Kidney epithelial cell (primary cell): ENCODE results near the gene ISLR. TPM values are rescaled to one million over a fixed set of nuclear protein-coding genes. Genes with fewer than 3 reads are reported as not detected.

ENCODE experiments used
- DNase-seq: peaks from one replicate; pipeline ENCODE4 v3.0.0-alpha.2; 2010; ENCODE audit warnings: low read depth
- H3K27me3 ChIP-seq: 2 replicates; pipeline ENCODE4 v1.6.0; 2011; ENCODE audit warnings: low read length; ENCODE audit not compliant: control insufficient read depth, insufficient read depth
- H3K36me3 ChIP-seq: 2 replicates; pipeline ENCODE4 v1.5.1; 2011; ENCODE audit warnings: low read length; ENCODE audit not compliant: control insufficient read depth, insufficient read depth
- H3K4me3 ChIP-seq: 2 replicates; pipeline ENCODE4 v1.5.1; 2011; ENCODE audit warnings: low read depth, mild to moderate bottlenecking, control low read depth, low read length
- total RNA-seq: library from RNA; depleted of rRNA; stranded (reverse); fragments of >200 nt; gene quantifications from 2 replicates; pipeline ENCODE4 v1.2.3, GENCODE V29; 2015
- TF ChIP-seq, protein P1 (sequence below): IDR thresholded peaks from 2 replicates; pipeline ENCODE4 v1.5.1; 2011; ENCODE audit warnings: mild to moderate bottlenecking, moderate library complexity, low read length, control low read depth, inconsistent platforms; ENCODE audit not compliant: insufficient read depth, poor library complexity, severe bottlenecking

The ISLR gene
- total RNA-seq, 1 donor from 2014 or later, result 0.25 TPM

GRCh38 chr15:74206801-74207281 lies 33.3 kb downstream of the ISLR start:
- H3K36me3 ChIP-seq, result no peaks in the 10 kb centered on the region
- TF ChIP-seq, protein P1, sequence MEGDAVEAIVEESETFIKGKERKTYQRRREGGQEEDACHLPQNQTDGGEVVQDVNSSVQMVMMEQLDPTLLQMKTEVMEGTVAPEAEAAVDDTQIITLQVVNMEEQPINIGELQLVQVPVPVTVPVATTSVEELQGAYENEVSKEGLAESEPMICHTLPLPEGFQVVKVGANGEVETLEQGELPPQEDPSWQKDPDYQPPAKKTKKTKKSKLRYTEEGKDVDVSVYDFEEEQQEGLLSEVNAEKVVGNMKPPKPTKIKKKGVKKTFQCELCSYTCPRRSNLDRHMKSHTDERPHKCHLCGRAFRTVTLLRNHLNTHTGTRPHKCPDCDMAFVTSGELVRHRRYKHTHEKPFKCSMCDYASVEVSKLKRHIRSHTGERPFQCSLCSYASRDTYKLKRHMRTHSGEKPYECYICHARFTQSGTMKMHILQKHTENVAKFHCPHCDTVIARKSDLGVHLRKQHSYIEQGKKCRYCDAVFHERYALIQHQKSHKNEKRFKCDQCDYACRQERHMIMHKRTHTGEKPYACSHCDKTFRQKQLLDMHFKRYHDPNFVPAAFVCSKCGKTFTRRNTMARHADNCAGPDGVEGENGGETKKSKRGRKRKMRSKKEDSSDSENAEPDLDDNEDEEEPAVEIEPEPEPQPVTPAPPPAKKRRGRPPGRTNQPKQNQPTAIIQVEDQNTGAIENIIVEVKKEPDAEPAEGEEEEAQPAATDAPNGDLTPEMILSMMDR, result no peak
- H3K27me3 ChIP-seq, result no peaks in the 10 kb centered on the region
- DNase-seq, result peak; percentile 58
- no peak overlapping the region for H3K4me3 ChIP-seq

DNA sequence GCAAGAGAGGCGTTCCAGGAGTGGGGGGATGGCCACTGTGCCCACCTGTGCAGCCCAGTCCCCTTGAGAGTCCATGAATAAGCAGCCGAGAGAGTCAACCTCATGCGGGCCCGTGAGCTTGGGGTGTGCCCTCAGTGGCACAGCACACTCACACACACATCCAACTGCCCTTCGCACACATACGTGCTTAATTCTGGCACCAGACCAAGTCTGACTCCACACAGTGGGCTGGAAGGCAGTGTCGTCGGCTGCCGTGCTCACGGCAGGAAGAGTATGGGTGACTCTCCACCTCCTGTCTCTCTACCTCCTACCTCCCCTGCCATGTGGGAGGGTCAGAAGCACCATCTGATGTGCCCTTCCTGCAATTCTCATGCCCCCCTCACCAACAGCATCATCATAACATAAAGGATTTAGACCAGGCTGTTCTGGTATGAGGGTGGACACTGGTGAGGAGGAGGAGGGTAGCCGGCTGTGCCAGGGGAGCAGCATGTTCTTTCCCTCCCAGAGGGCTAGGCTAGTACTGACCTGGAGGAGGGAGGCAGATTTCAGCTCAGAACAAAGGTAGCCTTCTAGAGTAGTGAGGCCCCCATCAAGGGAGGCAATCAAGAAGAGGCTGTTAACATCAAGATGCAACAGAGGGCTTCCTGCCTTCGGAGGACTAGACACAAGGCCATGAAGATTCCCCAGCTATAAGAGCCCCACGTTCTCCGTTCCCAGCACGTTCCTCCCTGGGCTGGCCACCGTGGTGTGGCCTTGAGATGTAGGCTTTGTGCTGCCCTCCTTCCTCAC lies 34.3 kb downstream of the ISLR start:
- H3K27me3 ChIP-seq, result no peaks in the 10 kb centered on the region

DNA sequence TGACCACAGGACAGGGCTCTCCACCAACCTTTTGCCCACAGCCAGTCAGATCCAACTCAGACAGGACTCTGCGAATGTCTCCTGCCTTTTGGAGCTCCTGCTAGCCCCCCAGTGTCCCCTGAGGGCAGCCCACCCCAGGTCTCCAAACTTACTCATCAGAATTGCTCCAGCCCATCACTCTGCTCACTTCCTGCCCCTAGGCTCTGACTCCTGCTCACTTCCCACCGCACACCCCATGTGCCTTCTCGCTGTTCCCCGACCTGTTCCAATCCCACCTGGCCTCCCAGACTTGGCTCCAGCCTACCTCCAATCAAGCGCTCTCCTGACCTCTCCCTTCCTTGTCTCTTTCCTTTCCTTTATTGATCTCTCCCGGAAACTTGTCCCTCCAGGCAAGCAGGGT lies 35.0 kb downstream of the ISLR start:
- H3K27me3 ChIP-seq, result no peaks in the 10 kb centered on the region
- H3K36me3 ChIP-seq, result no peaks in the 10 kb centered on the region
- TF ChIP-seq, protein P1, result no peak
- no peak for DNase-seq
- no peak overlapping the region for H3K4me3 ChIP-seq

More for the DNA sequence above, 34.3 kb downstream of the ISLR start:
- Histone ChIP-seq H3K4me3 (no peak overlapping the region), H3K36me3 (no peaks in the 10 kb centered on the region)
- no peak for DNase-seq
- TF ChIP-seq, protein P1, result no peak

DNA sequence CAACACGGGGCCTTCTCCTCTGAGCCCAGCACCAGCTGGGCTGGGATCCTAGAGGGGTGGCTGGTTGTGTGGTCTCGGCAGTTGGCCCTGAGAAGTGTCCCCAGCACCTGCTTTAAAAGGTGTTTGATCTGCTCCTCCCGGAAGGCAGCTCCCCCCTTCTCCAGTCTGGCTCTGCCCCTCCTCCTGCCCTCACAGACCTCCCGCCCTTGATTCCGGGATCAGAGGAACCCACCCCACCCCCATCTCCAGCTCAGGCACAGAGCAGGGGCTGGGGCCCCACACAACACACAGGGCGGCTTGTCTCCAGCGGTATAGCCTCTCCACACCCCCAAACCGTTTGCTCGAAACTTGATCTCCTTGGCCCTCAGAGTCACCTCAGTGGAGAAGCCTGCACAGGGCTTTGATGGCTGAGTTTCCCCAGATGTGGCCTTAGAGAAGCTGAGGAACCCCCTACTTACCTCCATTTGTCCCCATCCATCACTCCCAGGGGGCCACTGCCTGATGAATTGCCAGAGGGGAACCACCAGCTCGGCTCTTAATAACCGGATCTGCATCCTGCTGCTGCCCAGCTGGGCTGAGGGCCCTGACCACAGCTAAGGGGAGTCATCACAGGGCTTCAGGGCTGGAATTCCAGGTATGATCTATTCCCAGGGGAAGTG lies 35.5 kb downstream of the ISLR start:
- TF ChIP-seq, protein P1, result no peak
- Histone ChIP-seq H3K4me3 (no peak overlapping the region), H3K36me3 (no peaks in the 10 kb centered on the region), H3K27me3 (no peaks in the 10 kb centered on the region)
- DNase-seq, result peak; percentile 55

DNA sequence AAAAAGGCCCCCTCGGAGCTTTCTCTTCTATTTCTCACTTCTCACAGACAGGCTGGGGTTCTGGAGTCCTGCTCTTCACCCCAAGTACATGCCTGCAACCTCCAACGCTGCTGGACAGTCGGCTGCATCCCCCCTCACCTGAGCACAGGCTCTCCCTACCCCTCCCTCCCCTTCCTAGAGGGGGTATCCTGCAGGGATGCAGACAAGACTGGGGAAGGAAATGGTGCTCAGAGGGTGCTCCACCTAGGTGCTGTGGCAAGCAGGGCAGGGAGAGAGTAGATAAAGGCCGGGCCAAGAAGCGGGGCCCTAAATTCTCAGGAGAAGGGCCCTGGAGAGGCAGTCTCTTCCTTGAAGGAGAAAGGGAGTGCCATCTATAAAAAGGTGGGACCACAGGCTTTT lies 36.0 kb downstream of the ISLR start:
- Histone ChIP-seq H3K27me3 (no peaks in the 10 kb centered on the region), H3K36me3 (no peaks in the 10 kb centered on the region), H3K4me3 (no peak overlapping the region)
- DNase-seq, result no peak
- TF ChIP-seq, protein P1, result no peak
